Progenitor cell of endocrine pancreas (in vitro differentiated cells): Measurements from ENCODE around the gene SLC41A3. TPM values are rescaled to one million over a fixed set of nuclear protein-coding genes. Genes with fewer than 3 reads are reported as not detected.
"Not testable (repeated sequence)": the region's sequence is repeated elsewhere in the genome, so short reads cannot be mapped to it uniquely, and the experiment has no call there.

Source experiments
- DNase-seq: peaks from one replicate; pipeline ENCODE4 v3.0.0; 2021; ENCODE audit warnings: low spot score; ENCODE audit not compliant: unreplicated experiment
- H3K27ac Mint-ChIP-seq: 2 replicates; pipeline ENCODE4 v1.8.0; 2021; ENCODE audit warnings: mild to moderate bottlenecking, moderate library complexity, mixed read lengths
- H3K27me3 Mint-ChIP-seq: 2 replicates; pipeline ENCODE4 v1.8.0; 2021; ENCODE audit warnings: mixed read lengths
- H3K36me3 Mint-ChIP-seq: 2 replicates; pipeline ENCODE4 v1.8.0; 2022; ENCODE audit warnings: mixed read lengths; ENCODE audit not compliant: insufficient read depth
- H3K4me1 Mint-ChIP-seq: 2 replicates; pipeline ENCODE4 v1.8.0; 2021; ENCODE audit warnings: low read depth, mixed read lengths
- H3K4me3 Mint-ChIP-seq: 2 replicates; pipeline ENCODE4 v1.8.0; 2021; ENCODE audit warnings: low read depth, mild to moderate bottlenecking, moderate library complexity, mixed read lengths
- H3K9me3 Mint-ChIP-seq: 2 replicates; pipeline ENCODE4 v1.8.0; 2021; ENCODE audit warnings: low read depth, mixed read lengths
- CTCF ChIP-seq: fragments of 200-600 bp; sonication (generic); IDR thresholded peaks from one replicate; pipeline ENCODE4 v1.5.0; 2021; ENCODE audit warnings: antibody characterized with exemption, mild to moderate bottlenecking; ENCODE audit not compliant: unreplicated experiment
- total RNA-seq: library from RNA; stranded (reverse); gene quantifications from 2 replicates; pipeline ENCODE4 v1.2.1, GENCODE V29; 2021

The SLC41A3 gene
- total RNA-seq, 1 donor from 2014 or later = 62.4 TPM

GRCh38 chr3:125957674-125958510, 126.0 kb downstream of the SLC41A3 start:
- Mint-ChIP-seq H3K27ac (no peak overlapping the region), H3K27me3 (peaks cover 32% of the 10 kb centered on the region), H3K4me3 (peak overlapping the region; percentile 40), H3K36me3 (no peaks in the 10 kb centered on the region), H3K4me1 (no peaks in the 10 kb centered on the region), H3K9me3 (no peaks in the 10 kb centered on the region)
- DNase-seq = peak; percentile 15
- TF ChIP-seq CTCF = no peak

- not testable (repeated sequence) for H3K27ac Mint-ChIP-seq, H3K9me3 Mint-ChIP-seq, DNase-seq, H3K36me3 Mint-ChIP-seq, H3K4me1 Mint-ChIP-seq
- H3K4me3 Mint-ChIP-seq = peak overlapping the region; percentile 40
- peaks cover 32% of the 10 kb centered on the region for H3K27me3 Mint-ChIP-seq
These were observed 126.9 kb downstream of the SLC41A3 start for GRCh38 chr3:125957020-125957419.

Other genes starting within 250 kb of the SLC41A3 start
- not detected in 2 replicates for gene ROPN1B, start 114.9 kb downstream of the SLC41A3 start, total RNA-seq
- 3.1 and 4.7 TPM in 2 replicates for gene ALDH1L1, start 96.5 kb upstream of the SLC41A3 start, total RNA-seq